ENCODE data around the gene LTK.

GRCh38 chr15:41483115-41483514 lies 30.5 kb downstream of the LTK start:
- no peak for TF ChIP-seq POLR2AphosphoS5 (IDR thresholded peaks at IDR 0.05)
- no peak for TF ChIP-seq POLR2A (IDR thresholded peaks at IDR 0.05)

All from gastroesophageal sphincter (tissue), 2 donors.